Subcutaneous abdominal adipose tissue (tissue), 5 donors: ENCODE data around the gene TGFB1.

Experiments used
- H3K27ac ChIP-seq: one replicate; pipeline ENCODE4 v1.7.0; 2013; ENCODE audit warnings: low read depth, mild to moderate bottlenecking, inconsistent platforms, low read length, moderate library complexity
- H3K27me3 ChIP-seq, 5 donors: one replicate each; pipeline ENCODE4 v1.7.0; 2013; ENCODE audit warnings: low read length in 5 of 5, inconsistent platforms in 1 of 5; ENCODE audit not compliant: control insufficient read depth in 5 of 5, insufficient read depth in 4 of 5
- H3K36me3 ChIP-seq, 5 donors: one replicate each; pipeline ENCODE4 v1.7.0; 2013; ENCODE audit warnings: low read length in 5 of 5; ENCODE audit not compliant: control insufficient read depth in 5 of 5, insufficient read depth in 5 of 5
- H3K4me1 ChIP-seq, 5 donors: one replicate each; pipeline ENCODE4 v1.7.0; 2013; ENCODE audit warnings: low read length in 5 of 5, mild to moderate bottlenecking in 3 of 5, moderate library complexity in 1 of 5; ENCODE audit not compliant: control insufficient read depth in 5 of 5, insufficient read depth in 5 of 5
- H3K4me3 ChIP-seq, 5 donors: one replicate each; pipeline ENCODE4 v1.7.0; 2013; ENCODE audit warnings: low read length in 5 of 5, low read depth in 1 of 5
- H3K9ac ChIP-seq, 5 donors: one replicate each; pipeline ENCODE4 v1.7.0; 2013; ENCODE audit warnings: low read length in 5 of 5, mild to moderate bottlenecking in 4 of 5, moderate library complexity in 3 of 5
- H3K9me3 ChIP-seq, 5 donors: one replicate each; pipeline ENCODE4 v1.7.0; 2013; ENCODE audit warnings: low read length in 5 of 5; ENCODE audit not compliant: control insufficient read depth in 5 of 5
- donor health status: healthy.
- donor health status: healthy.
- donor health status: healthy.
- donor health status: healthy.
- donor health status: healthy.

The TGFB1 gene

DNA sequence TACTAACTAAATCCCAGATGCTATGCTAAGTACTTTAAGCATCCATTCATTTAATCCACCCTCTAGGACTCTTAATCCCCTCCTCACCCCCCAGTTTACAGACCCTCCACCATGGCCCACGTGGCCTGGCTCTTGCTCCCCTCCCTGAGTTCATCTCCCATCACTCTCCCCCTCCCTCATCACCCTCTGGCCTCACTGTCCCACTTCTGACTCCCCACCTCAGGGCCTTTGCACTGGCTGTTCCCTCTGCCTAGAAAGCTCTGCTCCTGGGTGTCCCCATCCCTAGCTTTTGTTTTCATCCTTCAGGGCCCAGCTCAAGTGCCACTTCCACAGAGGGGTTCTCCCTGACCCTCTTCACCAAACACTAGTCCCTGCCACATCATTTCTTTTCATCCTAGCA, 6.0 kb upstream of the TGFB1 start:
- H3K9me3 ChIP-seq: no peaks in the 10 kb centered on the region
- no peaks in the 10 kb centered on the region for H3K36me3 ChIP-seq
- no peak overlapping the region for H3K27ac ChIP-seq
- H3K27me3 ChIP-seq: no peaks in the 10 kb centered on the region
- no peak overlapping the region for H3K9ac ChIP-seq
- H3K4me1 ChIP-seq: peaks cover 3 to 41% (median 16%) of the 10 kb centered on the region in 5 donors
- H3K4me3 ChIP-seq: no peak overlapping the region

DNA sequence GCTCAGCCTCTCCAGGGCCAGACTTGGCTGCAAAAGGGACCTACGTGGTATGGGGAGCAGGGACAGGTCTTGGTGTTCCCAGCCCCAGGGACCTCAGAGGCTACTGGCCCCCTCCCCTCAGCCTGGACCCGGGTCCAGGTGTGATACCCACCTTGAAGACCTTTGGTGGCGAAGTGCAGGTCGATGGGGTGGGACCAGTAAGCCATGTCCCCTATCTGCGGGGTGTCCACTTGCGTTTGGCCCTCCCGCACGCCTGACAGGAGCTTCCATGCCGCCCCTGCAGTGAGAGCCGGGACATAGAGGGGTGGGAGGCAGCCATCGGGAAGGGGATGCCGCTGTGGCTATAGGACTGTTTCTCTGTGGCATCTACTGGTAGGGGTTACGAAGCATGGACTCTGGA, 4.0 kb upstream of the TGFB1 start:
- Histone ChIP-seq H3K4me3 (no peak overlapping the region), H3K4me1 (peaks cover 0 to 45% (median 14%) of the 10 kb centered on the region in 5 donors), H3K36me3 (no peaks in the 10 kb centered on the region), H3K27ac (no peak overlapping the region), H3K9me3 (no peaks in the 10 kb centered on the region), H3K27me3 (peaks cover 0 to 7% (median 3%) of the 10 kb centered on the region in 5 donors), H3K9ac (no peak overlapping the region)

DNA sequence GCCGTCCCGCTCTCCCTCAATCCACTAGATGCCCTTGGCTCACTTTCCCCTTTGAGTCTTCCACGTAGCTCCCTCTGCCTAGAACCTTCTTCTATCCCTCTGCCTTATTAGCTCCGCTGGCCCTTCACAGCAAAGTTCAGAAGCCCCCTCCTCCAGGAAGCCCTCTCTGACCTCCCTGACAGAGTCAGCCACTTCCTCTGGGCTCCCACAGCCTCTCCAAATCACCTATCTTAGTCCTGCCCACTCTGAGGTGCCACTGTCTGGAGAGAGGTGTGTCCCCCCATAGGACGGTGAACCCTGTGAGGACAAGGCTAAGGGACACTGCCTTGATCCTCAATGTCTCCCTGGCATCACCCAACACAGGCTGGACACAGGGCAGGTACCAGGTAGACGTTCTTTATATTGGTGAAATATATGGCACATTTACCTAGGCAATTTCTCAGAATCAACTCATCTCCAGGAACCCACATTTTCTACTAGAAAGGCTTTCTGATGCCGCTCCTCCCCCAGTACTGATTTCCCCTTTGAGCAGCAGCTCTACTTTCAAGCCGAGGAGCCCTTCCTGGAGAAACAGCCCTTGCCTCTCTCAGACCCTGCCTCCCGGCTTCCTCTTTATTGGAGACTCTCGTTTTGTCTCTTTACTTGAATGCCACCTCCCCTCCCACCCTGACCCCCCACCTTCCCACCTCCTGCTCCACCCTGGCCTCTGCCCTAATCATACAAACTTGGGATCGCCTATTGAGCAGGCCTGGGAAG, 3.4 kb upstream of the TGFB1 start:
- H3K9ac ChIP-seq: no peak overlapping the region
- H3K4me1 ChIP-seq: peaks cover 0 to 51% (median 18%) of the 10 kb centered on the region in 5 donors
- H3K9me3 ChIP-seq: no peaks in the 10 kb centered on the region
- peaks cover 0 to 7% (median 5%) of the 10 kb centered on the region in 5 donors for H3K27me3 ChIP-seq
- no peak overlapping the region for H3K27ac ChIP-seq
- H3K36me3 ChIP-seq: no peaks in the 10 kb centered on the region
- H3K4me3 ChIP-seq: no peak overlapping the region

DNA sequence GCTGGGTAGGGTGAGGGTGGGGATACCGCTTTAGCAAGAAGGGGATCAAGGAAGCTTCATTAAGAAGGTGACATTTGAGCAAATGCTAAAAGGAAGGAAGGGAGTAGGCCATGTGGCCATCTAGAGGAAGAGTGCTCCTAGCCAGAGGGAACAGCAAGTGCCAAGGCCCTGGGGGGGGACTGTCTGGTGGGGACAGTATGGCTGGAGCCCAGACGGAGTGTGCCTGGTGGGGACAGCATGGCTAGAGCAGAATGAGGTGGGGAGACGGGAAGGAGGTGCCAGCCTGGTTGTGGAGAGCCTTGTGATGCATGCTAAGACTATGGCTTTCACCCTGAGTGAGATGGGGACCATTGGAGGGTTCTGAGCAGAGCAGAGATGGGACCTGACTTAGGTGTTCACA, 2.1 kb upstream of the TGFB1 start:
- H3K4me3 ChIP-seq: no peak overlapping the region
- H3K4me1 ChIP-seq: peaks cover 0 to 64% (median 31%) of the 10 kb centered on the region in 5 donors
- H3K27me3 ChIP-seq: peaks cover 0 to 17% (median 6%) of the 10 kb centered on the region in 5 donors
- no peaks in the 10 kb centered on the region for H3K9me3 ChIP-seq
- H3K9ac ChIP-seq: peak overlapping the region in 1 of 5 donors; percentile 12
- no peak overlapping the region for H3K27ac ChIP-seq
- H3K36me3 ChIP-seq: no peaks in the 10 kb centered on the region

DNA sequence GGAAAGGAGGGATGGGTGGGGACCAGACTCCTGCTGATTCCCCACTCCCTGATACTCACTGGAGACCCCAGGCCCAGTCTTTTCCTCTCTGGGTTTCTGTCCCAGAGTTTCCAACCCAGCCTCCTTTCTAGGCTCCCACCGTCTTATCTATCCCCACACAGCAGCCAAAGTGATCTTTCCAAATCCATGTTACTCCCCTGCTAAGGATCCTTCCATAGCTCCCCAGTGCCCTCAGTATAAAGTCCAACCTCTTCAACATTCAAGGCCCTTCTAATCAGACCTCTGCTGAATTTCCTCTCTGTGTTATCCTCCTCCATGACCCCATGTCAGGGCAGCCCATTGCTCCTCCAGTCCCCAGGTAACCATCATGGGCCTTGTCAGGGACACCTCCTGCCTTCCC, 1.3 kb upstream of the TGFB1 start:
- H3K36me3 ChIP-seq: no peaks in the 10 kb centered on the region
- no peak overlapping the region for H3K4me3 ChIP-seq
- H3K4me1 ChIP-seq: peaks cover 0 to 71% (median 37%) of the 10 kb centered on the region in 5 donors
- H3K27ac ChIP-seq: no peak overlapping the region
- no peaks in the 10 kb centered on the region for H3K9me3 ChIP-seq
- H3K9ac ChIP-seq: no peak overlapping the region
- H3K27me3 ChIP-seq: peaks cover 0 to 18% (median 6%) of the 10 kb centered on the region in 5 donors

DNA sequence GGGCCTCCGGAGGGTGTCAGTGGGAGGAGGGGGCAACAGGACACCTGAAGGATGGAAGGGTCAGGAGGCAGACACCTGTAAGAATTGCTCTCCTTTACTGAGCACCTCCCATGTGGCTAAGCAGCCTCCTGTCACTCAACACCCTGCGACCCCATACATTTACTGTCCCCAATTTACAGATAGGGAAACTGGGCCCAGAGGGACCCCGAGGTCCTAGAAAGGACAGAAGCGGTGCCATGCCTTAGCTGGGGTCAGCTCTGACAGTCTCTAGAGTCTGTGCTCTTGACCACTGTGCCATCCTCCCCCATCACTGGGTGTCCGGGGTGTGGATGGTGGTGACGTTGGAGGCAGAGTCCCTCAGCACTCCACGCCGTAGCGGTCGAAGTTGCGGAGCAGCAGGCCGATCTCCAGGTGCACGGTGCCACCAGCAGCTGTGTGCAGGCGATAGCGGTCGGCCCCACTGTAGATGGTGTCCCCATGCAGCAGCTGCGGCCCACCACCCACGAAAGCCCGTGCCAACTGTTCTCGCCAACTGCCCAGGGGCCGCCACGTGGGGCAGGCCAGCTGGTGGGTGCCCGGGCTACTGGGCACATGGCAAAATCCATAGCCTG, 726 bp upstream of the TGFB1 start:
- H3K4me1 ChIP-seq: peaks cover 0 to 77% (median 42%) of the 10 kb centered on the region in 5 donors
- H3K27ac ChIP-seq: peak overlapping the region; percentile 71

DNA sequence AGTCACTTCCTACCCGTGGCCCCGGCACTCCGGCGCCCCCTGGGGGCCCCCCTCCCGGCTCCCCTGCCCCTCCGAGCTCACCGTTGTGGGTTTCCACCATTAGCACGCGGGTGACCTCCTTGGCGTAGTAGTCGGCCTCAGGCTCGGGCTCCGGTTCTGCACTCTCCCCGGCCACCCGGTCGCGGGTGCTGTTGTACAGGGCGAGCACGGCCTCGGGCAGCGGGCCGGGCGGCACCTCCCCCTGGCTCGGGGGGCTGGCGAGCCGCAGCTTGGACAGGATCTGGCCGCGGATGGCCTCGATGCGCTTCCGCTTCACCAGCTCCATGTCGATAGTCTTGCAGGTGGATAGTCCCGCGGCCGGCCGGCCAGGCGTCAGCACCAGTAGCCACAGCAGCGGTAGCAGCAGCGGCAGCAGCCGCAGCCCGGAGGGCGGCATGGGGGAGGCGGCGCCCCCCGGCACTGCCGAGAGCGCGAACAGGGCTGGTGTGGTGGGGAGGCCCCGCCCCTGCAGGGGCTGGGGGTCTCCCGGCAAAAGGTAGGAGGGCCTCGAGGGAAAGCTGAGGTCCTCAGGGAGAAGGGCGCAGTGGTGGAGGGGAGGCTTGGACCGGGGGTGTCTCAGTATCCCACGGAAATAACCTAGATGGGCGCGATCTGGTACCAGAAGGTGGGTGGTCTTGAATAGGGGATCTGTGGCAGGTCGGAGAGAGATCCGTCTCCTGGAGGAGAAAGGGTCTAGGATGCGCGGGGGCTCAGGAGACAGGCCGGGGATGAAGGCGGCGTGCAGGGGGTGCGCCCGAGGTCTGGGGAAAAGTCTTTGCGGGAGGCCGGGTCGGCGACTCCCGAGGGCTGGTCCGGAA, 885 bp downstream of the TGFB1 start:
- H3K27ac ChIP-seq: peak overlapping the region; percentile 71
- peaks cover 0 to 18% (median 6%) of the 10 kb centered on the region in 5 donors for H3K27me3 ChIP-seq
- peaks cover 4 to 81% (median 42%) of the 10 kb centered on the region in 5 donors for H3K4me1 ChIP-seq

More for the DNA sequence above, 726 bp upstream of the TGFB1 start:
- peak overlapping the region in 1 of 5 donors; percentile 56 for H3K9ac ChIP-seq
- H3K36me3 ChIP-seq: no peaks in the 10 kb centered on the region
- peaks cover 0 to 18% (median 6%) of the 10 kb centered on the region in 5 donors for H3K27me3 ChIP-seq
- H3K4me3 ChIP-seq: peak overlapping the region; percentile 34 to 89 (median 40)
- no peaks in the 10 kb centered on the region for H3K9me3 ChIP-seq

DNA sequence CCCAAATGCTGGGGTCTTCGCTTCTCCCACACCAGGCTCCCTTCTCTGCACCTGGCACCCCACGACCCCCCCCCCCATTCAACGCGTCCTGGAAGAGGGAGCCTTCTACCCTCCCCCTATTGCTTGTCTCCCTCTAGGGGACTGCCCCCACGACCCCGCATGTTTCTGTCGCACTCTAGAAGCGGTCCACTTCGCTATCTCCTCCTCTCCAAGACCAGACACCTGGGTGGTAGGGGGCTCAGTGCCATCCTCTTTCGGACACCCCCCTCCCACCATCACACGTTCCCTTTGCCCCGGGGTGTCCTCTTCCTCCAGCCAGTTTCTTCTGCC, 1.5 kb downstream of the TGFB1 start:
- peaks cover 4 to 77% (median 42%) of the 10 kb centered on the region in 5 donors for H3K4me1 ChIP-seq
- peaks cover 0 to 18% (median 6%) of the 10 kb centered on the region in 5 donors for H3K27me3 ChIP-seq
- H3K9ac ChIP-seq: peak overlapping the region in 4 of 5 donors; percentile 9 to 80 (median 78)
- no peaks in the 10 kb centered on the region for H3K9me3 ChIP-seq
- H3K36me3 ChIP-seq: peaks cover 0 to 8% (median 2%) of the 10 kb centered on the region in 5 donors
- peak overlapping the region; percentile 69 to 89 (median 83) for H3K4me3 ChIP-seq
- H3K27ac ChIP-seq: peak overlapping the region; percentile 71

More for the DNA sequence above, 885 bp downstream of the TGFB1 start:
- H3K9me3 ChIP-seq: no peaks in the 10 kb centered on the region
- H3K9ac ChIP-seq: peak overlapping the region in 4 of 5 donors; percentile 9 to 80 (median 78)
- peak overlapping the region; percentile 69 to 89 (median 83) for H3K4me3 ChIP-seq
- H3K36me3 ChIP-seq: peaks cover 0 to 4% (median 2%) of the 10 kb centered on the region in 5 donors

DNA sequence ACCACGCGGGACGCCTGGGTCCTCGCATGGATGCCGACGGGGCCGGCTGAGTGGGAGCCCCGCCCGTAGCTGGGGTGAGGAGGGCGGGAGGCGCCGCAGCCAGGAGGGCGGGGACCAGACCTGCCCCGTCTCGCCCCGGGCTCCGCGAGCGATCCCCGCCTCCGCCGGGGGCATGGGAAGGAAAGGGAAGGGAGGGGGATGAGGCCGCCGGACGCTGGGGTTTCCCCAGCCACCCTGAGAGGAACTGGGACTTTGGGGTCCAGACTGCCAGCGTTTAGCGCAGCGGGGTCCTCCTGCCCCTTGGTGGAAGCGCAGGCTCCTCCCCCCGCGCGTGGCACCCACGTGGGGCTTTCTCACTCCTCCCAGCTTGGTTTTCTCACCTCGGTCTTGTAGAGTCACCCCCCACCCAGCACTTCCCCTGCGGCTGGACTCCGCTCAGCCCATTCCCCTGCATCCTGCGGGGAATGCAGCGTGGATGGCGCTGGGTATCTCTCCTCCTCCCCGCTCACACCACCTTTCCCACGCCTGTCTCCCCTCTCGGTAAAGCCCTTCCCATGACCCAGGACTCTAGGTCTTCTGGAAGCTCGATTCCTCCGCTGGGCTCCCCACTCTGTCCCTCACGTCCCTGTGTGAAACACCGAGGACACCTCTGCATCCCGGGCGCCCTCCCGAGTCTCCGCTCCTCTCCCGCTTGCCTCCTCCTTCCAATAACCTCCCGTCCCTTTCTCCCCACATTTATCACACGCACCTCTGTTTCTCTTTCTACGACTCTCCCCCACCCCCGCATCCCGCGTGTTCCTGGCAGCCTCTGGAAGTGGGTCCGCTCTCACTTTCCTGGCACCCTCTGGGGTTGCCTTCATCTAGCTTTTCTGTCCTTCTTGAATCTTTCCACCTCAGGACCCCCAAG, 2.1 kb downstream of the TGFB1 start:
- Histone ChIP-seq H3K27me3 (peaks cover 0 to 18% (median 6%) of the 10 kb centered on the region in 5 donors), H3K36me3 (peaks cover 0 to 12% (median 5%) of the 10 kb centered on the region in 5 donors), H3K4me3 (peak overlapping the region; percentile 69 to 89 (median 83)), H3K9ac (peak overlapping the region; percentile 9 to 80 (median 77)), H3K9me3 (no peaks in the 10 kb centered on the region), H3K27ac (peak overlapping the region; percentile 71), H3K4me1 (peaks cover 4 to 70% (median 42%) of the 10 kb centered on the region in 5 donors)
